BJ (cell line): ENCODE results near the gene ZFP92. TPM values are rescaled to one million over a fixed set of nuclear protein-coding genes. Genes with fewer than 3 reads are reported as not detected.

ENCODE experiments used
- CTCF ChIA-PET: fragments of 350-600 bp; formaldehyde crosslinking; extraction: SDS; loops from one replicate; lab custom pipeline; 2021; ENCODE audit warnings: antibody characterized with exemption, inconsistent platforms; lab: Yijun Ruan, JAX
- POLR2A ChIA-PET: fragments of 300-600 bp; sonication (Branson Sonifier 250); formaldehyde crosslinking; extraction: SDS; loops from one replicate; lab custom pipeline; 2021; ENCODE audit warnings: antibody characterized with exemption; lab: Charles Lee
- DNase-seq: peaks from one replicate; pipeline ENCODE4 v3.0.0-alpha.2; 2011; ENCODE audit warnings: low read depth
- H3K27me3 ChIP-seq: 2 replicates; pipeline ENCODE4 v1.6.0; 2011; ENCODE audit warnings: low read length; ENCODE audit not compliant: control insufficient read depth, insufficient read depth
- H3K36me3 ChIP-seq: 2 replicates; pipeline ENCODE4 v1.5.1; 2011; ENCODE audit warnings: low read length; ENCODE audit not compliant: control insufficient read depth, insufficient read depth
- H3K4me3 ChIP-seq: 2 replicates; pipeline ENCODE4 v1.5.1; 2011; ENCODE audit warnings: low read depth, mild to moderate bottlenecking, control low read depth, low read length
- polyA plus RNA-seq: library from polyadenylated mRNA; depleted of rRNA; stranded (reverse); fragments of >200 nt; gene quantifications from 2 replicates; pipeline ENCODE4 v1.2.3, GENCODE V29; 2011
- TF ChIP-seq, protein P1 (sequence below): IDR thresholded peaks from 2 replicates; pipeline ENCODE4 v1.5.1; 2011; ENCODE audit warnings: low read depth, mild to moderate bottlenecking, control low read depth, inconsistent platforms, low read length, moderate library complexity; ENCODE audit not compliant: insufficient read depth

Gene ZFP92
- polyA plus RNA-seq, 1 experiment = 0.36 TPM

DNA sequence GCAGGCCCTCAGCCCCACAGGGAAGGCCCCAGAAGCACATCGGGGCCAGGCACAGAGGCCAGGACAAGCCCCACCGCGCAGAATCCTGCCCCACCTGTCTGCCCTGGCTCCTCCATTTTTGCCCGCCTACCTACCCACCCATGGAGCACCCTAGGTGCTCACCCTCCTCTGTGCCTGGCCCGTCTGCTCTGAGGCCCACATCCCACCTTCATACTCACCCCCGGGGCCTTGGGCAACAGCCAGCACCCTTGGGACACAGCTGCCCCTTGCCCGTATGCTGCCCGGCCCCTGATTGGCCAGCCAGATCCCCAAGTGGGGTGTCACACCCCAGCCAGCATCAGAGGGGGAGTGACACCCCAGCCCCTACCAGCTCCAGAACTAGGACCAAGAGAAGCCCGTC is 45.4 kb downstream of the ZFP92 start:
- TF ChIP-seq, protein P1, sequence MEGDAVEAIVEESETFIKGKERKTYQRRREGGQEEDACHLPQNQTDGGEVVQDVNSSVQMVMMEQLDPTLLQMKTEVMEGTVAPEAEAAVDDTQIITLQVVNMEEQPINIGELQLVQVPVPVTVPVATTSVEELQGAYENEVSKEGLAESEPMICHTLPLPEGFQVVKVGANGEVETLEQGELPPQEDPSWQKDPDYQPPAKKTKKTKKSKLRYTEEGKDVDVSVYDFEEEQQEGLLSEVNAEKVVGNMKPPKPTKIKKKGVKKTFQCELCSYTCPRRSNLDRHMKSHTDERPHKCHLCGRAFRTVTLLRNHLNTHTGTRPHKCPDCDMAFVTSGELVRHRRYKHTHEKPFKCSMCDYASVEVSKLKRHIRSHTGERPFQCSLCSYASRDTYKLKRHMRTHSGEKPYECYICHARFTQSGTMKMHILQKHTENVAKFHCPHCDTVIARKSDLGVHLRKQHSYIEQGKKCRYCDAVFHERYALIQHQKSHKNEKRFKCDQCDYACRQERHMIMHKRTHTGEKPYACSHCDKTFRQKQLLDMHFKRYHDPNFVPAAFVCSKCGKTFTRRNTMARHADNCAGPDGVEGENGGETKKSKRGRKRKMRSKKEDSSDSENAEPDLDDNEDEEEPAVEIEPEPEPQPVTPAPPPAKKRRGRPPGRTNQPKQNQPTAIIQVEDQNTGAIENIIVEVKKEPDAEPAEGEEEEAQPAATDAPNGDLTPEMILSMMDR = no peak
- ChIA-PET CTCF (interaction anchor here (2.1 kb wide), 1 partner anchor 14 kb away, joined by 5 read pairs; the partner anchor contains the start of gene HAUS7), POLR2A (no interaction called here)
- H3K4me3 ChIP-seq = no peak overlapping the region
- no peaks in the 10 kb centered on the region for H3K27me3 ChIP-seq
- DNase-seq = no peak
- H3K36me3 ChIP-seq = peaks cover 4% of the 10 kb centered on the region

DNA sequence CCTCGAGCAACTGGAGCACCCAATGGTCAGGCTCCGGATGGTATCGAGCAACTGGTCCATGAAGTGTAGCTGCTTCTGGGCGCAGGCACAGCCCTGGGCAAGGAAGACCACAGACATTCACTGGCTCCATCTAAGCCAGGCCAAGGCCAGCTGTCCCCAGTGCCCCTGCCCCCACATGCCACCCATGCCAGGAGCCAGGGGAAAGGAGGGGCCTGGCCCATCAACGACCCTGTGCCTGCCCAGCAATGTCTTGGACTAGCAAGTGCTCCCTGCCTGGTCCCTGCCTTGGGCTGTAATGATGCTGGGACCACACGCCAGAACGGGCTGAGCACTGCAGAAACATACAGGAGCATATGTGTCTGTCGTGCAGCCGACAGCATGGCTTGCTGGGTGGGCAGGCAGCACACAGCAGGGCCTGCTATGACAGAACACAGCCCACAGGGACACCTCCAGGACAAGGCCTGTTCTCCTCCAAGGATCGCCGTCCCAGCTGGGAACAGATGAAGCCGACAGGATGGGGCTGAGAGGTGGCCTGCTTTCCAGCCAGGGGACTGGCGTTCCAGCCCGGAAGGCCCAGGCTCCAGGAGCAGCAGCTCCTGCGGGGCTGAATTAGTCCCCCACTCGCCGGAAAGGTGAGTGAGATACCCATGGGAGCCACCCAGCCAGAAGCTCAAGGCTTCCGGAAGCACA is 46.0 kb downstream of the ZFP92 start:
- ChIA-PET CTCF (interaction anchor here (2.1 kb wide), 1 partner anchor 13 kb away, joined by 5 read pairs; the partner anchor contains the start of gene HAUS7), POLR2A (no interaction called here)
- no peaks in the 10 kb centered on the region for H3K27me3 ChIP-seq
- peaks cover 4% of the 10 kb centered on the region for H3K36me3 ChIP-seq
- TF ChIP-seq, protein P1 = no peak
- no peak for DNase-seq
- H3K4me3 ChIP-seq = no peak overlapping the region

- Histone ChIP-seq H3K4me3 (no peak overlapping the region), H3K27me3 (no peaks in the 10 kb centered on the region), H3K36me3 (peaks cover 4% of the 10 kb centered on the region)
- no peak for DNase-seq
- ChIA-PET POLR2A (no interaction called here), CTCF (interaction anchor here (1.2 to 2.1 kb wide), 4 partner anchors 13 to 517 kb away, joined by 3 to 5 read pairs (median 4); partner anchors contain the start of gene HAUS7)
- TF ChIP-seq, protein P1 = no peak
Measured at GRCh38 chrX:153457827-153458466, 46.7 kb downstream of the ZFP92 start.

GRCh38 chrX:153458476-153458875 is 47.2 kb downstream of the ZFP92 start:
- TF ChIP-seq, protein P1 = no peak
- ChIA-PET POLR2A (no interaction called here), CTCF (interaction anchor here (1.2 to 1.5 kb wide), 3 partner anchors 49 to 517 kb away, joined by 3 to 5 read pairs (median 3); no protein-coding TSS in a partner anchor)
- Histone ChIP-seq H3K4me3 (no peak overlapping the region), H3K27me3 (no peaks in the 10 kb centered on the region), H3K36me3 (peaks cover 4% of the 10 kb centered on the region)
- DNase-seq = no peak

GRCh38 chrX:153459986-153460385 is 48.7 kb downstream of the ZFP92 start:
- no peak for DNase-seq
- CTCF ChIA-PET = interaction anchor here (1.0 to 3.0 kb wide), 9 partner anchors 11 to 127 kb away, joined by 3 to 19 read pairs (median 4); partner anchors contain the start of gene HAUS7
- H3K4me3 ChIP-seq = no peak overlapping the region
- POLR2A ChIA-PET = no interaction called here
- peaks cover 6% of the 10 kb centered on the region for H3K36me3 ChIP-seq
- no peaks in the 10 kb centered on the region for H3K27me3 ChIP-seq
- TF ChIP-seq, protein P1 = peak; percentile 19; the same call in 1 of the 2 replicates
